Measurements from ENCODE around the gene CLEC2A. TPM values are rescaled to one million over a fixed set of nuclear protein-coding genes. Genes with fewer than 3 reads are reported as not detected.

The CLEC2A gene
- total RNA-seq, 2 donors from 2014 or later: not detected

Other genes starting within 250 kb of the CLEC2A start
- gene CLECL1, start 199.3 kb downstream of the CLEC2A start, total RNA-seq: 1 to 10 TPM in 1 of 2 donors, not detected in 1; 1.9 TPM
- 1 to 10 TPM; 5.0 to 5.1 TPM for gene CD69, start 171.5 kb downstream of the CLEC2A start, total RNA-seq
- under 1 TPM; 0.33 to 0.88 TPM for gene KLRF1, start 104.9 kb downstream of the CLEC2A start, total RNA-seq
- gene CLEC2B, start 63.0 kb downstream of the CLEC2A start, total RNA-seq: 10 to 100 TPM; 11.3 to 14.2 TPM
- not detected for gene KLRF2, start 50.9 kb downstream of the CLEC2A start, total RNA-seq
- 1 to 10 TPM; 2.0 to 5.0 TPM for gene CLEC12A, start 39.0 kb upstream of the CLEC2A start, total RNA-seq
- not detected for gene CLEC1B, start 66.8 kb upstream of the CLEC2A start, total RNA-seq
- gene CLEC12B, start 78.3 kb upstream of the CLEC2A start, total RNA-seq: under 1 TPM in 1 of 2 donors, not detected in 1; 0.88 TPM
- gene CLEC9A, start 98.3 kb upstream of the CLEC2A start, total RNA-seq: not detected
- 1 to 10 TPM; 5.2 to 5.9 TPM for gene CLEC1A, start 166.6 kb upstream of the CLEC2A start, total RNA-seq
- gene CLEC7A, start 197.8 kb upstream of the CLEC2A start, total RNA-seq: 10 to 100 TPM; 19.4 to 29.2 TPM
- under 1 TPM in 1 of 2 donors, not detected in 1; 0.71 TPM for gene OLR1, start 239.8 kb upstream of the CLEC2A start, total RNA-seq
- not detected for gene TMEM52B, start 246.7 kb upstream of the CLEC2A start, total RNA-seq